Brain microvascular endothelial cell (primary cell): ENCODE results near the gene ARHGEF18.
A peak's percentile ranks its signal among the peaks of the same experiment; 100 is the strongest.

Experiments
- DNase-seq: peaks from one replicate; pipeline ENCODE4 v3.0.0-alpha.2; 2020
- H3K27ac ChIP-seq: fragments of 250-450 bp; sonication (Bioruptor Pico); 2 replicates; pipeline ENCODE4 v1.5.1; 2020; ENCODE audit warnings: mild to moderate bottlenecking, moderate library complexity
- H3K27me3 ChIP-seq: fragments of 250-450 bp; sonication (Bioruptor Pico); replicated peaks from 2 replicates; pipeline ENCODE4 v1.5.1; 2020; ENCODE audit warnings: mild to moderate bottlenecking
- H3K36me3 ChIP-seq: fragments of 250-450 bp; sonication (Bioruptor Pico); replicated peaks from 2 replicates; pipeline ENCODE4 v1.5.1; 2020; ENCODE audit warnings: mild to moderate bottlenecking
- H3K4me3 ChIP-seq: 2 replicates; pipeline ENCODE4 v1.5.1; 2011; ENCODE audit warnings: low read depth, mild to moderate bottlenecking, control low read depth, low read length, moderate library complexity
- in situ Hi-C: cut with HindIII; loops from 2 replicates; pipeline ENCODE4 v1.10.0; 2017; ENCODE audit warnings: low sequenced_read_pairs, low pct_ligation_motif_present
- TF ChIP-seq, protein P1 (sequence below): IDR thresholded peaks from 2 replicates; pipeline ENCODE4 v1.5.1; 2011; ENCODE audit warnings: low read depth, mild to moderate bottlenecking, moderate library complexity, low read length, control low read depth, inconsistent platforms; ENCODE audit errors: missing control alignments

ARHGEF18 gene

DNA sequence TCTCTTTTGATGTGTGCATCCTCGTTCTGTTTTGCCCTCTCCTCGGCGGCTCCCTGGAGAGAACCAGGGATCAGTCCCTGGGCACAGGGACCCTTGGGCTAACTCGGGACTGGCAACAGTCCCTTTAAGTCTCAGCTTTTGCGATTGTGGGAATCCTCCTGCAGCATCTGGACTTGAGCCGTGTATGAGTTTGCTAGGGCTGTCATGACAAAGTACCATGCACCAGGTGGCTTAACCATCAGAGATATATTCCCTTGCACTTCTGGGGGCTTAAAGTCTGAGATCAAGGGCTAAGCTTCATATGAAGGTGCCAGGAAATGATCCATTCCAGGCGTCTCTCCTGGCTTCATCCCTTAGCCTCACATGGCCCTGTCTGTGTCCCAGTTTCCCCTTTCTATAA lies 34.5 kb downstream of the ARHGEF18 start:
- no peak overlapping the region for H3K27ac ChIP-seq
- TF ChIP-seq, protein P1, sequence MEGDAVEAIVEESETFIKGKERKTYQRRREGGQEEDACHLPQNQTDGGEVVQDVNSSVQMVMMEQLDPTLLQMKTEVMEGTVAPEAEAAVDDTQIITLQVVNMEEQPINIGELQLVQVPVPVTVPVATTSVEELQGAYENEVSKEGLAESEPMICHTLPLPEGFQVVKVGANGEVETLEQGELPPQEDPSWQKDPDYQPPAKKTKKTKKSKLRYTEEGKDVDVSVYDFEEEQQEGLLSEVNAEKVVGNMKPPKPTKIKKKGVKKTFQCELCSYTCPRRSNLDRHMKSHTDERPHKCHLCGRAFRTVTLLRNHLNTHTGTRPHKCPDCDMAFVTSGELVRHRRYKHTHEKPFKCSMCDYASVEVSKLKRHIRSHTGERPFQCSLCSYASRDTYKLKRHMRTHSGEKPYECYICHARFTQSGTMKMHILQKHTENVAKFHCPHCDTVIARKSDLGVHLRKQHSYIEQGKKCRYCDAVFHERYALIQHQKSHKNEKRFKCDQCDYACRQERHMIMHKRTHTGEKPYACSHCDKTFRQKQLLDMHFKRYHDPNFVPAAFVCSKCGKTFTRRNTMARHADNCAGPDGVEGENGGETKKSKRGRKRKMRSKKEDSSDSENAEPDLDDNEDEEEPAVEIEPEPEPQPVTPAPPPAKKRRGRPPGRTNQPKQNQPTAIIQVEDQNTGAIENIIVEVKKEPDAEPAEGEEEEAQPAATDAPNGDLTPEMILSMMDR: no peak
- no peak overlapping the region for H3K4me3 ChIP-seq
- in situ Hi-C loops: no loop called here
- H3K36me3 ChIP-seq: no peaks in the 10 kb centered on the region
- H3K27me3 ChIP-seq: no peaks in the 10 kb centered on the region
- no peak for DNase-seq

DNA sequence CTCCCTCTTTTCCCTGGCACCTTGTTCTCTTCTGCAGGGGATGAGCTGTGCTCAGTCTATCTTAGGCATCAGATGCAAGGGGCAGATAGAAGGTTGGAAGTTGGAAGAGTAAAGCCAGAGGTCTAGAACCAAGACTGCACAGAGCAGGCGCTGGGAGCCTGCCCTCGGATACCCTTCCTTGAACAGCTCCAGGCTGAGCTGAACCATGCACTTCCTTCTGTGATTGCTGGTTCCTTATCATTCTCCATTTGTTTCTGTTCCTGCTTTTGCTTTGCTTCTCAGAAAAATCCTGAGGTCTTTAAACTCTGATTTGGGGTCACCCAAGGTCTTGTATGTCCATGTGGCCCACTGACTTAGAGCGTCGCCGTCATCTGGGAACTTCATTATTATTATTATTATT lies 36.3 kb downstream of the ARHGEF18 start:
- Histone ChIP-seq H3K4me3 (no peak overlapping the region), H3K36me3 (no peaks in the 10 kb centered on the region), H3K27me3 (no peaks in the 10 kb centered on the region), H3K27ac (no peak overlapping the region)
- TF ChIP-seq, protein P1: no peak
- in situ Hi-C loops: no loop called here
- DNase-seq: no peak

DNA sequence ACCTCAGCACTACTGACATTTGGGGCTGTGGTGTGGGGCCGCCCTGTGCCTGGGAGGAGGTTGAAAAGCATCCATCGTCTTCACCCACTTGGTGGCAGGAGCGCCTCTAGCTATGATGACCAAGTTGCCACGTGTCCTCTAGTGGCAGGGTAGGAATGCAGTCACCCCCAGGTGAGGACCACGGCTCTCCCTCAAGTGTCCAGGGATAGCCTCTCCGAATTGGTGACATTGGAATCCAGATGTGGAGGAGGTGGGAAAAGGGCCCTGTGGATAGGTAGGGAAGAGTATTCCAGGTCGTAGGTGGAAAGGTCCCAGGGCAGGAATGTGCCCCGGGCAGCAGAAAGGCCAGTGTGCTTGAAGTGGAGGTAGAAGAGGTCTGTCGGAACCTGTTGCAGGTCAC lies 37.6 kb downstream of the ARHGEF18 start:
- no peak overlapping the region for H3K27ac ChIP-seq
- no peaks in the 10 kb centered on the region for H3K36me3 ChIP-seq
- no peaks in the 10 kb centered on the region for H3K27me3 ChIP-seq
- in situ Hi-C loops: no loop called here
- TF ChIP-seq, protein P1: no peak
- DNase-seq: no peak
- no peak overlapping the region for H3K4me3 ChIP-seq

DNA sequence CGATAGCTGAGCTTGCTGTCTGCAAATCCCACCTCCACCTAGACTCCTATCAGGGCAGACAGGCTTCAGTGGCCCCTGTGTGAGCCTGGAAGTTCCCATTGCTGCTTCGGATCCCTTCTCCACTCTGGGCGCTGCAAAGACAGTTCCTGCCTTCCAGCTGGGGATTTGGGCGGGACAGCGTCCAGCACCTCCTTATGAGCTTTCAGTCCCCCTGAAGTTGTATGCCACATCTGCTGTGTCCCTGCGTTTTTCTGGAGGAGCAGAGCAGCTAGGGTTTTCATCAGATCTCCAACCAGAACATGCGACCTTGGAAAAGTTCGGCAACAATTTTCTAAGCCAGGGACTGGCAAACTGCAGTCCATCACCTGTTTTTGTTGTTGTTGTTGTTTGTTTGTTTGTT lies 38.0 kb downstream of the ARHGEF18 start:
- Histone ChIP-seq H3K36me3 (no peaks in the 10 kb centered on the region), H3K27me3 (no peaks in the 10 kb centered on the region), H3K4me3 (no peak overlapping the region), H3K27ac (no peak overlapping the region)
- TF ChIP-seq, protein P1: no peak
- in situ Hi-C loops: no loop called here
- DNase-seq: no peak

DNA sequence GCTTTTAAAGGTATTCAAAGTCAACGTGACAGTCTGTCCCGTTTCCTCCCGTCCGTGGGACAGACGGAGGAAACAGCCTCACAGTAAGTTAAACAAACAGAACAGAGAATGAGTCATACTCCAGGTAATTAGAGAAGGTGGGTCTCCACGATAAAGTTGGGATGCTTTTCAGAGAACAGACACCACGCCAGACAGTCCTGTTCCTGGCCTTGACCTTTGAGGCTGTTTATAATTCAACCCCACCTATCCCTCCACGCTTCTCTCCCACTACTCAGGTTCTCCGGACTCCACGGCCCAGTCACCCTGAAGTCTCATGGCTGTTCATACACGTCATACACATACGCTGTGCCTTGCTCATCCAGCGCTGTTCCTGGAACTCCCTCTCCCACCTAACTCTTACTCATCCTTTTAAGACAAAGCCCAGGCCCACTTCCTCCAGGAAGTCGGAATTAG lies 42.5 kb downstream of the ARHGEF18 start:
- in situ Hi-C loops: no loop called here
- no peaks in the 10 kb centered on the region for H3K27me3 ChIP-seq
- H3K36me3 ChIP-seq: no peaks in the 10 kb centered on the region
- TF ChIP-seq, protein P1: no peak
- peak overlapping the region; percentile 41 for H3K27ac ChIP-seq
- no peak overlapping the region for H3K4me3 ChIP-seq
- peak; percentile 66 for DNase-seq

DNA sequence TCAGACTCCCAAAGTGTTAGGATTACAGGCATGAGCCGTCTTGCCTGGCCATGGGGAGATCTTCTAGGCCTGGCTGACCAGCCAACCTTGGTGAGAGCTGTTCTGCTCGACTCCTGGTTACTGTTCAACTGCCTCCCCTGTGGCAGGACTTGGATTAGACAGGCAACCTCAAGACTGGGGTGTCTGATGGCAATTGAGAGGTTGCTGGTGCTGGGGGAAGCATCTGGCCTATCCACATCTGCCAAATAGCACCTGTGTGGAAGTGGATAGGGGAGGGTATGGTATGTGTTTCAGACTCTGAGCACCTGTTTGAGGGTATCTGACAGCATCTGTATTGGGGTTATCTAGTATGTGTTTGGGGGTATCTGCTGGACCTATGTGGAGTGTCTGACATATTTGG lies 44.7 kb downstream of the ARHGEF18 start:
- Histone ChIP-seq H3K27ac (no peak overlapping the region), H3K27me3 (no peaks in the 10 kb centered on the region), H3K4me3 (no peak overlapping the region), H3K36me3 (no peaks in the 10 kb centered on the region)
- no peak for DNase-seq
- in situ Hi-C loops: no loop called here
- TF ChIP-seq, protein P1: no peak
